Body of pancreas (tissue), 4 donors: ENCODE results near the gene SMIM13. TPM values are rescaled to one million over a fixed set of nuclear protein-coding genes. Genes with fewer than 3 reads are reported as not detected.

Source experiments
- ATAC-seq: fragments of 150-250 bp; one replicate; pipeline ENCODE4 v1.9.1; 2016
- DNase-seq, 4 donors: peaks; one replicate each; pipeline ENCODE4 v3.0.0-alpha.2; 2019
- H3K27ac ChIP-seq, 4 donors: fragments of 200-600 bp; sonication (generic); 1 replicate in 3 of 4; 2 replicates in 1 of 4; pipeline versions ENCODE4 v1.5.1 to v1.6.1; 2016 to 2019; ENCODE audit warnings: mild to moderate bottlenecking in 1 of 4, mixed read lengths in 1 of 4, moderate library complexity in 1 of 4
- H3K27me3 ChIP-seq, 2 donors: fragments of 200-600 bp; sonication (generic); one replicate each; pipeline ENCODE4 v1.6.0; 2016; ENCODE audit warnings: mild to moderate bottlenecking in 1 of 2
- H3K36me3 ChIP-seq, 2 donors: fragments of 200-600 bp; sonication (generic); replicated peaks in 1 of 2; 2 replicates each; pipeline ENCODE4 v1.5.1; 2016; ENCODE audit warnings: low read depth in 2 of 2; ENCODE audit not compliant: insufficient read depth in 1 of 2
- H3K4me1 ChIP-seq: fragments of 200-600 bp; sonication (generic); one replicate; pipeline ENCODE4 v1.6.0; 2016
- H3K4me3 ChIP-seq, 2 donors: fragments of 200-600 bp; sonication (generic); 1 replicate in 1 of 2; 2 replicates in 1 of 2; pipeline ENCODE4 v1.5.1; 2016 to 2019
- H3K9me3 ChIP-seq, 3 donors: fragments of 200-600 bp; sonication (generic); 1 replicate in 2 of 3; 2 replicates in 1 of 3; pipeline ENCODE4 v1.5.1; 2016
- POLR2A ChIP-seq, 3 donors: fragments of 450-650 bp; IDR thresholded peaks; one replicate each; pipeline ENCODE4 v1.6.1; 2016; ENCODE audit warnings: antibody characterized with exemption in 3 of 3, mild to moderate bottlenecking in 2 of 3
- WGBS, 2 donors: methylation state at CpG; one replicate each; pipeline ENCODE4 v1.1.5; 2017; 5-methylcytosine and 5-hydroxymethylcytosine counted together
- intact Hi-C: fragments of 100-400 bp; cut with DNase I; formaldehyde crosslinking; loops from one replicate; pipeline ENCODE4 v1.15.1; 2023
- total RNA-seq, 2 donors: library from RNA; depleted of rRNA; stranded (reverse); fragments of >200 nt; gene quantifications; one replicate each; pipeline ENCODE4 v1.1.0, GENCODE V29; 2016
- TF ChIP-seq, protein P1 (sequence below), 7 experiments: fragments of 450-650 bp in 4 of 7; fragments of 200-600 bp in 3 of 7; sonication (generic) in 3 of 7; IDR thresholded peaks; one replicate each; pipeline ENCODE4 v1.5.1; 2016 to 2019; ENCODE audit warnings: antibody characterized with exemption in 7 of 7

Gene SMIM13
- total RNA-seq, 2 donors from 2014 or later, result 4.4 to 5.6 TPM

DNA sequence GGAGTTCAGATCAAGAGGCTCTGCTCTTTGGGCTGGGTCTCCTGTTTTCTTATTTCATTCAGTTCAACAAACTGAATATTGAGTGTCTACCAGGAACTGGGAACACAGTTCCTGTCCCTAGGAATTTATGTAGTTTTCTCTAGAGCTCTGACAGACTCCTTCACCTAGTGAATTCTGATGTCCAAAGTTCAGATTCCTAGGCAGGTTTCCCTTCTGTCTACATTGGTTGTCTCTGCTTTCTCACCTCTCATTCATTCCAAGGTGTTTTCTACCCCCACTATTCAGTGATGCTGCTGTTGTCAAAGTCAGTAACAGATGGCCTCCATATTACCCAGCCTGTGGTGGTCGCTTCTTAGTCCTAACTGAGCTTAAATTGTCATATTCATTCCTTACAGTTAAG is 4.4 kb downstream of the SMIM13 start:
- TF ChIP-seq POLR2A (IDR thresholded peaks at IDR 0.05), result no peak
- TF ChIP-seq, protein P1, sequence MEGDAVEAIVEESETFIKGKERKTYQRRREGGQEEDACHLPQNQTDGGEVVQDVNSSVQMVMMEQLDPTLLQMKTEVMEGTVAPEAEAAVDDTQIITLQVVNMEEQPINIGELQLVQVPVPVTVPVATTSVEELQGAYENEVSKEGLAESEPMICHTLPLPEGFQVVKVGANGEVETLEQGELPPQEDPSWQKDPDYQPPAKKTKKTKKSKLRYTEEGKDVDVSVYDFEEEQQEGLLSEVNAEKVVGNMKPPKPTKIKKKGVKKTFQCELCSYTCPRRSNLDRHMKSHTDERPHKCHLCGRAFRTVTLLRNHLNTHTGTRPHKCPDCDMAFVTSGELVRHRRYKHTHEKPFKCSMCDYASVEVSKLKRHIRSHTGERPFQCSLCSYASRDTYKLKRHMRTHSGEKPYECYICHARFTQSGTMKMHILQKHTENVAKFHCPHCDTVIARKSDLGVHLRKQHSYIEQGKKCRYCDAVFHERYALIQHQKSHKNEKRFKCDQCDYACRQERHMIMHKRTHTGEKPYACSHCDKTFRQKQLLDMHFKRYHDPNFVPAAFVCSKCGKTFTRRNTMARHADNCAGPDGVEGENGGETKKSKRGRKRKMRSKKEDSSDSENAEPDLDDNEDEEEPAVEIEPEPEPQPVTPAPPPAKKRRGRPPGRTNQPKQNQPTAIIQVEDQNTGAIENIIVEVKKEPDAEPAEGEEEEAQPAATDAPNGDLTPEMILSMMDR (IDR thresholded peaks at IDR 0.05), result no peak
- H3K4me1 ChIP-seq, result peaks cover 16% of the 10 kb centered on the region
- 92 to 94% methylated on average over 1 of the region's 1 CpG for WGBS, 2 donors
- ATAC-seq (no peak), DNase-seq (no peak)
- H3K27me3 ChIP-seq, result no peaks in the 10 kb centered on the region
- H3K9me3 ChIP-seq, result no peaks in the 10 kb centered on the region
- intact Hi-C loops, result no loop called here
- H3K27ac ChIP-seq, result no peak overlapping the region
- no peaks in the 10 kb centered on the region for H3K36me3 ChIP-seq
- H3K4me3 ChIP-seq, result no peak overlapping the region

DNA sequence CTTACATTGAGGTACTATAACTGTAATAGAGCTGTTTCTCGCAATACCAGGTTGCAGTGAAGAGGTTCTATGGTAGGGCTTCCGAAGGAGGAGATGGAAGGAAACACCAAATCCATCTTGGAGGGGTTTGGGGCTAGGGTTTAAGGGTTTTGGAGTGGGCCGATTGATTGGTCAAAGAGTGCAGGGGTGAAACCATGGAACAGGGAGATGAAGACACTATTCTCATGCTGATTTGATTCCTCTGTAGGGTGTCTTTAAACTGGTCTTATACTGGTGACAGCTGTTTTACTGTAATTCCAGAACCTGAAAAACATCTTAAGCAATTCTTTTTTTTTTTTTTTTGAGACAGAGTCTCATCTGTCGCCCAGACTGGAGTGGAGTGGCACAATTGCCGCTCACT is 7.8 kb downstream of the SMIM13 start:
- Histone ChIP-seq H3K36me3 (no peaks in the 10 kb centered on the region), H3K9me3 (no peaks in the 10 kb centered on the region), H3K4me3 (no peak overlapping the region), H3K4me1 (no peaks in the 10 kb centered on the region), H3K27me3 (no peaks in the 10 kb centered on the region), H3K27ac (no peak overlapping the region)
- ATAC-seq (no peak), DNase-seq (no peak)
- intact Hi-C loops, result no loop called here
- 86 to 99% methylated on average over 5 of the region's 5 CpGs for WGBS, 2 donors
- TF ChIP-seq, protein P1 (IDR thresholded peaks at IDR 0.05), result no peak
- no peak for TF ChIP-seq POLR2A (IDR thresholded peaks at IDR 0.05)

DNA sequence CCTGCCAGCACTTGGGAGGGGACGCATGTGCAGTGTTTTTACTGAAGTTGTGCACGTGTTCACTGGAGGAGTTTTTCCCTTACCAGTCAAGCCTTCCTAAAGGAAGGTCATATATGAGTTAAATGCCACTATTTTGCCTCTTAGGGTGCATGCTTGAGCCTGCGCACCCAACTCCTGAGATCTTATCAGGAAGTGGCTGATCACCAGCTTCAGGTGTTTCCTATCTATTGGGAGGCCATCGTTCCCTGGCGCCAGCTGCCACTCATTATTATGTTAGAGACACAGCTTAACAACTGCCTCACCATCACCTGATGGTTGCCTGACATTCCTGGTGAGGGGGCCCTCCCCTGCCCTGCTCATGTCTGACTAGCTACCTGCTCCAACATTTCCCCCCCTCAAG is 9.4 kb downstream of the SMIM13 start:
- Histone ChIP-seq H3K36me3 (no peaks in the 10 kb centered on the region), H3K27me3 (no peaks in the 10 kb centered on the region), H3K27ac (no peak overlapping the region), H3K9me3 (no peaks in the 10 kb centered on the region), H3K4me1 (no peaks in the 10 kb centered on the region), H3K4me3 (no peak overlapping the region)
- no peak for ATAC-seq
- intact Hi-C loops, result no loop called here
- no peak for DNase-seq
- TF ChIP-seq POLR2A (IDR thresholded peaks at IDR 0.05), result no peak
- TF ChIP-seq, protein P1 (IDR thresholded peaks at IDR 0.05), result no peak
- whole genome bisulfite sequencing, 2 donors, result 79 to 87% methylated on average over 5 of the region's 5 CpGs

DNA sequence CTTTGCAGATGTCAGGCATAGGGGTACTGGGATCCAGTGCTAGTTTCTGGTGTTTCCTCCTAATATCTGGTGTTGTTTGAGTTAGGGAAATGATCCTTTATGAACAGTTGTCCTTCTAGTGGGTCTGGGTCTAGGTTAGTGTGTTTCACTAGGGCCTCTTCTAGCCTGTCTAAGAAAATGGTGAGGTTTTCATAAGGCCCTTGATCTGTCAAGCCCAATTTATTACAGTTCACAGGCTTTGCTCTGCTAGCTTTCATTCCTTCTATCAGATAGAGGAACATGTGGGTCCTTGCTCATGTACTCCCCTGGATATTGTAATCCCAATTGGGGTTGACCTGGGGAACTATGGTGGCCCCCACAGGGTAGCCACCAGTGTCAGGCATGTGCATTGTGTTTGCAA is 15.1 kb downstream of the SMIM13 start:
- no peaks in the 10 kb centered on the region for H3K9me3 ChIP-seq
- H3K27ac ChIP-seq, result no peak overlapping the region
- intact Hi-C loops, result no loop called here
- TF ChIP-seq, protein P1 (IDR thresholded peaks at IDR 0.05), result no peak
- no peak for TF ChIP-seq POLR2A (IDR thresholded peaks at IDR 0.05)
- H3K27me3 ChIP-seq, result no peaks in the 10 kb centered on the region
- no peak for ATAC-seq
- H3K4me3 ChIP-seq, result no peak overlapping the region
- H3K4me1 ChIP-seq, result peaks cover 10% of the 10 kb centered on the region
- DNase-seq, result no peak
- H3K36me3 ChIP-seq, result no peaks in the 10 kb centered on the region

DNA sequence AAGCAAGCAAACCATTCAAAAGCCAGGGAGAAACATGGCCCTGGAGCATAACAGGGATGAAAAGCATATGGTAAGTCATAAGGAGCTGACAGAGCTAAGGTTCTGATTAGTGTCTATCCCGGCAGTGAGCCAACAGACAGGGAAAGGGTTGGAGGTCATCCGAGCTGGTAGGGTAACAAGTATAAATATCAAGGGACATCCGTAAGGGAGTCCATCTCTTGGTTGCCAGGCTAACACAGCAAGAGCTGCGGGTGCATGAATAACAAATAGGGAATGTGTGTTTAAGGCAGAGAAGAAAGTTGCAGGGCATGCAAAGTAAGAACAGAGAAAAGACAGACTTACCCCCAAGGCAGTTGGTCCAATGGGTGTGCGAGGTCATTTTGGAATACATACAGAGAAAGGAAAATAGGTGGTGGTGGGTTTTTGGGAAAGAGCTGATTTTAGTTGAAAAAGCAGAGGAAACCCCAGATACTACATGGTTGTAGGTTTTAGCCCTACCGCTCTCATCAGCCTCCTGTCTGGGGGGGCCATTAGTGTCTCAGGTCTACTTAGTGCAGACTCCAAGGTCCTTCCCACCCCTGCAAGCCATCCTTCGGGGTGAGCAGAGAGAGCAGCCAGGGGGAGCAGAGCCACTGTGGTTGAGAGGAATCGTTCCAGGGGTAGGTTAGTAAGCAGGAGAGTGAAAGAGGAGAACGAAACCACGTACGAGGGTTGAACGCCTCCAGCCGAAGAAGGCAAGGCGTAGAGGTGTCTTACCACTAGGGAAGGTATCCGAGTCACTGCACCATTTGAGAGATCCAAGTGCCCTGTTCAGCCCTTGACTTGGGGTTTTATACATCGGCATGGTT is 17.5 kb downstream of the SMIM13 start, which contains the start of gene ERVFRD-1:
Gene ERVFRD-1 (minus strand): TSS at position 805 of the 848 bp plus-strand sequence. CDS start 6,415 bp downstream, outside the sequence.
- ATAC-seq (no peak), DNase-seq (no peak)
- no peaks in the 10 kb centered on the region for H3K27me3 ChIP-seq
- no peak within 1 kb of the TSS for H3K27ac ChIP-seq
- peaks cover 10% of the 10 kb centered on the region for H3K4me1 ChIP-seq
- intact Hi-C loops, result no loop called here
- WGBS, 2 donors, result 84 to 89% methylated on average over 16 of the region's 16 CpGs
- no peaks in the 10 kb centered on the region for H3K36me3 ChIP-seq
- H3K9me3 ChIP-seq, result no peaks in the 10 kb centered on the region
- TF ChIP-seq, protein P1 (IDR thresholded peaks at IDR 0.05), result no peak
- TF ChIP-seq POLR2A (IDR thresholded peaks at IDR 0.05), result no peak
- H3K4me3 ChIP-seq, result no peak within 1 kb of the TSS
